ENCODE data around the gene TOR1A.

Gene TOR1A

GRCh38 chr9:129823935-129824601, at the start of gene TOR1A:
Gene TOR1A (minus strand): TSS chr9:129824136. CDS start chr9:129824085, 51 bp downstream.
- peak; percentile 81 to 86 for DNase-seq (ENCODE audit: low read depth in 2 of 2)

GRCh38 chr9:129871046-129871445, 47.1 kb upstream of the TOR1A start:
- DNase-seq (ENCODE audit: low read depth in 2 of 2) = no peak

GRCh38 chr9:129869585-129870501, 45.9 kb upstream of the TOR1A start:
- DNase-seq (ENCODE audit: low read depth in 2 of 2) = no peak

GRCh38 chr9:129868872-129869486, 45.0 kb upstream of the TOR1A start:
- peak; percentile 73 to 76 for DNase-seq (ENCODE audit: low read depth in 2 of 2)

GRCh38 chr9:129868023-129868871, 44.3 kb upstream of the TOR1A start:
- no peak for DNase-seq (ENCODE audit: low read depth in 2 of 2)

GRCh38 chr9:129867136-129868022, 43.4 kb upstream of the TOR1A start:
- no peak for DNase-seq (ENCODE audit: low read depth in 2 of 2)

GRCh38 chr9:129866394-129867135, 42.6 kb upstream of the TOR1A start:
- DNase-seq (ENCODE audit: low read depth in 2 of 2) = no peak

GRCh38 chr9:129865668-129866320, 41.9 kb upstream of the TOR1A start:
- DNase-seq (ENCODE audit: low read depth in 2 of 2) = no peak

- no peak for DNase-seq (ENCODE audit: low read depth in 2 of 2)
Measured at GRCh38 chr9:129864991-129865647, 41.2 kb upstream of the TOR1A start.

GRCh38 chr9:129863059-129863690, 39.2 kb upstream of the TOR1A start:
- peak in 1 of 2 donors; percentile 45 for DNase-seq (ENCODE audit: low read depth in 2 of 2)

GRCh38 chr9:129861447-129861827, 37.5 kb upstream of the TOR1A start:
- no peak for DNase-seq (ENCODE audit: low read depth in 2 of 2)

GRCh38 chr9:129860653-129861446, 36.9 kb upstream of the TOR1A start:
- no peak for DNase-seq (ENCODE audit: low read depth in 2 of 2)

GRCh38 chr9:129858167-129858962, 34.4 kb upstream of the TOR1A start:
- DNase-seq (ENCODE audit: low read depth in 2 of 2) = no peak

- DNase-seq (ENCODE audit: low read depth in 2 of 2) = no peak
Measured at GRCh38 chr9:129857207-129857606, 33.3 kb upstream of the TOR1A start.

GRCh38 chr9:129854588-129855110, 30.7 kb upstream of the TOR1A start:
- DNase-seq (ENCODE audit: low read depth in 2 of 2) = no peak

GRCh38 chr9:129853614-129854013, 29.7 kb upstream of the TOR1A start:
- no peak for DNase-seq (ENCODE audit: low read depth in 2 of 2)

Measured in stimulated activated CD8-positive, alpha-beta memory T cell treated with anti-CD3 and anti-CD28 coated beads, Interleukin-7, amount 100 ng/mL, for 1 hour (primary cell).